Heart left ventricle (tissue), 16 donors: ENCODE data around the gene TIMM17B. TPM values are rescaled to one million over a fixed set of nuclear protein-coding genes. Genes with fewer than 3 reads are reported as not detected.
A peak's percentile ranks its signal among the peaks of the same experiment; 100 is the strongest.

Experiments used
- ATAC-seq, 4 donors: fragments of 200-7000 bp; cut with Tn5 transposase; one replicate each; pipeline ENCODE4 v1.9.1; 2020 to 2022; ENCODE audit warnings: moderate library complexity in 4 of 4, mild to moderate bottlenecking in 3 of 4, moderate number of reproducible peaks in 1 of 4
- DNase-seq, 5 donors: peaks; one replicate each; pipeline ENCODE4 v3.0.0-alpha.2; 2020
- H3K27ac ChIP-seq, 12 donors: fragments of 200-600 bp; sonication (generic) in 4 of 12; one replicate each; pipeline versions ENCODE4 v1.5.0 to v1.8.0; 2016 to 2022; ENCODE audit warnings: mild to moderate bottlenecking in 2 of 12
- H3K27me3 ChIP-seq, 9 donors: fragments of 200-600 bp; sonication (generic) in 2 of 9; one replicate each; pipeline versions ENCODE4 v1.5.1 to v1.8.0; 2016 to 2022; ENCODE audit warnings: mild to moderate bottlenecking in 3 of 9
- H3K36me3 ChIP-seq, 9 donors: fragments of 200-600 bp; sonication (generic) in 2 of 9; one replicate each; pipeline versions ENCODE4 v1.5.0 to v1.8.0; 2018 to 2022; ENCODE audit warnings: mild to moderate bottlenecking in 2 of 9
- H3K4me1 ChIP-seq, 12 donors: fragments of 200-600 bp; sonication (generic) in 4 of 12; one replicate each; pipeline versions ENCODE4 v1.5.0 to v1.8.0; 2016 to 2022; ENCODE audit warnings: mild to moderate bottlenecking in 3 of 12
- H3K4me3 ChIP-seq, 12 donors: fragments of 200-600 bp; sonication (generic) in 4 of 12; one replicate each; pipeline versions ENCODE4 v1.5.0 to v1.8.0; 2017 to 2022; ENCODE audit warnings: mild to moderate bottlenecking in 9 of 12, moderate library complexity in 4 of 12
- H3K9me3 ChIP-seq, 12 donors: fragments of 200-600 bp; sonication (generic) in 4 of 12; one replicate each; pipeline versions ENCODE4 v1.5.0 to v1.8.0; 2016 to 2022; ENCODE audit warnings: mild to moderate bottlenecking in 1 of 12
- CTCF ChIP-seq, 12 donors: fragments of 200-600 bp; sonication (generic) in 4 of 12; IDR thresholded peaks; one replicate each; pipeline versions ENCODE4 v1.5.0 to v1.8.0; 2018 to 2022; ENCODE audit warnings: antibody characterized with exemption in 12 of 12, mild to moderate bottlenecking in 5 of 12
- POLR2A ChIP-seq, 2 donors: fragments of 450-650 bp; IDR thresholded peaks; one replicate each; pipeline ENCODE4 v1.6.1; 2017; ENCODE audit warnings: antibody characterized with exemption in 2 of 2, mild to moderate bottlenecking in 2 of 2, moderate library complexity in 2 of 2
- WGBS, 4 donors: extraction: QIAGEN DNeasy Blood & Tissue Kit in 2 of 4; methylation state at CpG; one replicate each; pipeline versions ENCODE4 v1.1.5 to v1.1.7; 2013 to 2018; 5-methylcytosine and 5-hydroxymethylcytosine counted together
- intact Hi-C, 10 donors: fragments of 100-400 bp; cut with DNase I; formaldehyde crosslinking; loops; one replicate each; pipeline versions ENCODE4 v1.11.1 to v1.14.2; 2022
- polyA plus RNA-seq, 2 donors: library from polyadenylated mRNA; stranded (reverse); fragments of 200-250 nt; gene quantifications; one replicate each; pipeline ENCODE4 v1.2.3, GENCODE V29; 2013
- total RNA-seq, 9 donors: library from RNA; depleted of rRNA in 2 of 9; stranded (reverse); fragments of >200 nt in 2 of 9; fragmentation: NEBNext Ultra II Directional in 3 of 9; extraction: Animal tissue kit (Norgen Biotek cat#: 25700) in 3 of 9; gene quantifications; one replicate each; pipeline versions ENCODE4 v1.1.0 to v1.2.4, GENCODE V29; 2016 to 2023
- donor health status: ischemic (EF 13 %, LVEDD 7.1; RV severe dilation, severe dysfunction).
- donor health status: healthy with polysubstance abuse.
- donor health status: DM: no; HTN: yes; CAD: no.
- donor health status: DM: no; HTN: no; CAD: no.
- donor health status: ischemic (EF 25% LVEDD 6.9; RV normal size, moderate dysfunction).
- donor health status: ischemic (EF 25% LVEDD 5.7; RV mildly dilated, moderate dysfunction).
- donor health status: healthy.
- donor health status: DM: yes; HTN: yes; CAD: no.
- donor health status: ischemic (EF 35%, LVEDD 5.7; RV mildly dilated, moderate dysfunction).
- donor health status: nonischemic (EF 11% LVEDD 7.7; RV severe dilation, severe dysfunction).
- donor health status: DM: yes; HTN: yes; CAD: no.
- donor health status: PGD.
- donor health status: ischemic (EF 29% LVEDD 5.4; RV normal size, mild dysfunction).
- donor health status: nonischemic (EF 23%, LVEDD 6.1; RV moderate dilation, normal function).

TIMM17B gene
- total and polyA plus RNA-seq, 11 donors, result 57.1 to 91.0 (median 73.2) TPM

- DNase-seq (peak in 1 of 5 donors; percentile 36), ATAC-seq (peak in 2 of 4 donors; percentile 11 to 16)
- 1 to 49% (median 20%) methylated on average over 8 to 15 of the region's 15 CpGs for WGBS, 4 donors
- peak overlapping the region in 11 of 12 donors; percentile 18 to 85 (median 70) for H3K27ac ChIP-seq
- no peak for TF ChIP-seq POLR2A (IDR thresholded peaks at IDR 0.05)
- no peak for TF ChIP-seq CTCF (IDR thresholded peaks at IDR 0.05)
- H3K4me1 ChIP-seq, result peaks cover 0 to 18% (median 2%) of the 10 kb centered on the region in 12 donors
- peak overlapping the region; percentile 16 to 74 (median 60) for H3K4me3 ChIP-seq
- H3K9me3 ChIP-seq, result no peaks in the 10 kb centered on the region
- H3K27me3 ChIP-seq, result no peaks in the 10 kb centered on the region
- intact Hi-C loops, result loop anchor here in 2 of 10 donors (5.0 to 10.0 kb wide), 3 partner anchors 115 to 245 kb away; partner anchors contain the start of genes HDAC6 (in 1 of the 2) and TFE3 (in 1 of the 2)
- H3K36me3 ChIP-seq, result peaks cover 0 to 27% (median 18%) of the 10 kb centered on the region in 9 donors
Observed at GRCh38 chrX:48919360-48919841, 21.8 kb upstream of the TIMM17B start.

- Histone ChIP-seq H3K27me3 (no peaks in the 10 kb centered on the region), H3K27ac (peak within 1 kb of the TSS in 11 of 12 donors; percentile 47 to 85 (median 71)), H3K9me3 (no peaks in the 10 kb centered on the region), H3K4me3 (peak within 1 kb of the TSS; percentile 16 to 74 (median 60)), H3K36me3 (peaks cover 0 to 28% (median 14%) of the 10 kb centered on the region in 9 donors), H3K4me1 (peaks cover 0 to 18% (median 2%) of the 10 kb centered on the region in 12 donors)
- DNase-seq (peak; percentile 87 to 93 (median 92)), ATAC-seq (peak; percentile 86 to 91 (median 90))
- WGBS, 4 donors, result 1 to 38% (median 17%) methylated on average over 13 to 55 of the region's 55 CpGs
- intact Hi-C loops, result loop anchor here in 2 of 10 donors (5.0 to 10.0 kb wide), 3 partner anchors 114 to 244 kb away; partner anchors contain the start of genes HDAC6 (in 1 of the 2) and TFE3 (in 1 of the 2)
- peak in 1 of 12 donors; percentile 2 for TF ChIP-seq CTCF (IDR thresholded peaks at IDR 0.05)
- peak; percentile 66 to 96 for TF ChIP-seq POLR2A (IDR thresholded peaks at IDR 0.05)
Observed at GRCh38 chrX:48918643-48919340, 21.2 kb upstream of the TIMM17B start, which contains the start of gene PIM2. PIM2 (minus strand) TSS chrX:48919024; CDS start chrX:48918834, 190 bp downstream.

DNA sequence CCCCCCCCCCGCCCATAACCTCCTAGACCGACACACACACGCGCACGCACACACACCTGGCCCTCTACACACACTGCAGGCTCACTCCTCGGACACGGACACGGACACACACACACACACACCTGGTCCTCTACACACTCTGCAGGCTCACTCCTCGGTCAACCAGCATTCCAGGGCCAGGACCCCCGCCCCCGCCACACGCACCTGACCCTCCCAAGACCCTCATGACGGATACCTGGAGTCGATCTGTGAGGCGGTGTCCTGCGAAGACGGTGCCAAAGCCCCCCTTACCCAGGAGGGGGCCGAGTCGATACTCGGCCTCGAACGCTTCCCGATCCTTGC is 20.7 kb upstream of the TIMM17B start:
- ATAC-seq (no peak), DNase-seq (no peak)
- intact Hi-C loops, result loop anchor here in 2 of 10 donors (5.0 to 10.0 kb wide), 3 partner anchors 113 to 243 kb away; partner anchors contain the start of genes HDAC6 (in 1 of the 2) and TFE3 (in 1 of the 2)
- H3K36me3 ChIP-seq, result peaks cover 0 to 27% (median 9%) of the 10 kb centered on the region in 9 donors
- peak overlapping the region; percentile 16 to 74 (median 60) for H3K4me3 ChIP-seq
- 12 to 48% (median 30%) methylated on average over 8 to 23 of the region's 23 CpGs for WGBS, 4 donors
- H3K27ac ChIP-seq, result peak overlapping the region in 11 of 12 donors; percentile 47 to 85 (median 70)
- peaks cover 0 to 18% (median 2%) of the 10 kb centered on the region in 12 donors for H3K4me1 ChIP-seq
- no peaks in the 10 kb centered on the region for H3K27me3 ChIP-seq
- no peaks in the 10 kb centered on the region for H3K9me3 ChIP-seq
- TF ChIP-seq CTCF (IDR thresholded peaks at IDR 0.05), result no peak
- no peak for TF ChIP-seq POLR2A (IDR thresholded peaks at IDR 0.05)
